GM12878 (cell line): ENCODE results near the gene CBX2.

Experiments
- CTCF ChIP-seq, 3 experiments: IDR thresholded peaks in 2 of 3; conservative IDR thresholded peaks in 1 of 3; 2 replicates each; pipeline ENCODE4 v1.5.1; 2011; ENCODE audit warnings: low read depth in 3 of 3, low read length in 3 of 3, mild to moderate bottlenecking in 3 of 3, control low read depth in 2 of 3, moderate library complexity in 2 of 3, inconsistent platforms in 1 of 3, mixed read lengths in 1 of 3; ENCODE audit not compliant: control insufficient read depth in 2 of 3, insufficient read depth in 1 of 3; ENCODE audit errors: extremely low read depth in 1 of 3
- ESRRA ChIP-seq: IDR thresholded peaks from 2 replicates; pipeline ENCODE4 v1.6.1; 2012; ENCODE audit warnings: mild to moderate bottlenecking, low read length, improper control_type of control experiment
- HDGF ChIP-seq: fragments of 450-650 bp; IDR thresholded peaks from 2 replicates; pipeline ENCODE4 v1.6.1; 2016; ENCODE audit warnings: antibody characterized with exemption
- MAX ChIP-seq: IDR thresholded peaks from 2 replicates; pipeline ENCODE4 v1.6.1; 2012; ENCODE audit warnings: low read depth, low read length, improper control_type of control experiment
- POLR2A ChIP-seq: IDR thresholded peaks from 2 replicates; pipeline ENCODE4 v1.6.1; 2011; ENCODE audit warnings: low read depth, mild to moderate bottlenecking, low read length
- POLR2AphosphoS5 ChIP-seq: IDR thresholded peaks from 2 replicates; pipeline ENCODE4 v1.6.1; 2011; ENCODE audit warnings: mild to moderate bottlenecking, low read length, inconsistent platforms
- REST ChIP-seq: IDR thresholded peaks from 2 replicates; pipeline ENCODE4 v1.6.1; 2012; ENCODE audit warnings: mild to moderate bottlenecking, low read depth, low read length
- USF2 ChIP-seq: IDR thresholded peaks from 2 replicates; pipeline ENCODE4 v1.6.1; 2011; ENCODE audit warnings: low read depth, low read length, improper control_type of control experiment, borderline replicate concordance

GRCh38 chr17:79802039-79802735 is 24.2 kb downstream of the CBX2 start:
- TF ChIP-seq USF2 (no peak), MAX (no peak), POLR2A (no peak), POLR2AphosphoS5 (no peak), CTCF (IDR thresholded peaks at IDR 0.05 in 2 of 3, conservative IDR thresholded peaks at IDR 0.05 in 1 of 3; ENCODE audit: control insufficient read depth in 2 of 3, extremely low read depth in 1 of 3, insufficient read depth in 1 of 3, low read depth in 3 of 3, low read length in 3 of 3) (no peak), REST (no peak), ESRRA (no peak), HDGF (no peak)
